Lung (tissue), 12 donors: ENCODE measurements around the gene IGSF11. TPM values are rescaled to one million over a fixed set of nuclear protein-coding genes. Genes with fewer than 3 reads are reported as not detected.

Source experiments
- ATAC-seq: fragments of 200-7000 bp; cut with Tn5 transposase; one replicate; pipeline ENCODE4 v1.9.1; 2020; ENCODE audit warnings: moderate number of reproducible peaks; ENCODE audit not compliant: insufficient read depth, low FRiP score
- DNase-seq, 3 donors: peaks; one replicate each; pipeline ENCODE4 v3.0.0-alpha.2; 2013 to 2017
- H3K27ac ChIP-seq, 2 donors: one replicate each; pipeline ENCODE4 v1.5.1; 2013; ENCODE audit warnings: mild to moderate bottlenecking in 2 of 2, moderate library complexity in 2 of 2, control low read depth in 1 of 2, inconsistent platforms in 1 of 2, low read depth in 1 of 2, low read length in 1 of 2
- H3K27me3 ChIP-seq, 3 donors: one replicate each; pipeline ENCODE4 v1.5.1; 2013; ENCODE audit warnings: low read length in 2 of 3; ENCODE audit not compliant: control insufficient read depth in 3 of 3, insufficient read depth in 3 of 3
- H3K36me3 ChIP-seq, 4 donors: one replicate each; pipeline ENCODE4 v1.5.1; 2013; ENCODE audit warnings: low read length in 4 of 4, mild to moderate bottlenecking in 1 of 4, moderate library complexity in 1 of 4; ENCODE audit not compliant: control insufficient read depth in 4 of 4, insufficient read depth in 4 of 4
- H3K4me1 ChIP-seq, 5 donors: one replicate each; pipeline ENCODE4 v1.5.1; 2013; ENCODE audit warnings: low read length in 5 of 5, mild to moderate bottlenecking in 2 of 5, moderate library complexity in 1 of 5; ENCODE audit not compliant: control insufficient read depth in 5 of 5, insufficient read depth in 5 of 5
- H3K4me3 ChIP-seq: one replicate; pipeline ENCODE4 v1.5.1; 2013; ENCODE audit warnings: mild to moderate bottlenecking, control low read depth, moderate library complexity
- H3K9ac ChIP-seq, 2 donors: one replicate each; pipeline ENCODE4 v1.5.1; 2013; ENCODE audit warnings: low read length in 2 of 2, control low read depth in 1 of 2; ENCODE audit not compliant: insufficient read depth in 1 of 2
- H3K9me3 ChIP-seq, 4 donors: one replicate each; pipeline ENCODE4 v1.5.1; 2013; ENCODE audit warnings: low read length in 3 of 4, mild to moderate bottlenecking in 1 of 4, moderate library complexity in 1 of 4; ENCODE audit not compliant: control insufficient read depth in 4 of 4, insufficient read depth in 3 of 4
- WGBS, 2 donors: extraction: QIAGEN DNeasy Blood & Tissue Kit; methylation state at CpG; one replicate each; pipeline ENCODE4 v1.1.7; 2013; 5-methylcytosine and 5-hydroxymethylcytosine counted together
- polyA plus RNA-seq, 2 donors: library from polyadenylated mRNA; stranded (reverse); fragments of 200-250 nt; gene quantifications; one replicate each; pipeline ENCODE4 v1.2.1, GENCODE V29; 2013
- total RNA-seq, 2 donors: library from RNA; depleted of rRNA in 1 of 2; stranded (reverse); fragments of >200 nt in 1 of 2; gene quantifications; one replicate each; pipeline ENCODE4 v1.2.1, GENCODE V29; 2014 to 2021
- TF ChIP-seq, protein P1 (sequence below): IDR thresholded peaks from 2 replicates; pipeline ENCODE4 v1.5.1; 2012; ENCODE audit warnings: mild to moderate bottlenecking; ENCODE audit errors: control extremely low read depth, extremely low read depth
- donor health status: control.
- donor health status: control.
- donor health status: Bipolar disorder and iron deficiency.
- donor health status: healthy.
- donor health status: DM: yes; HTN: yes; CAD: no.

The IGSF11 gene
- total and polyA plus RNA-seq, 4 donors: 0.07 to 0.94 (median 0.45) TPM

DNA sequence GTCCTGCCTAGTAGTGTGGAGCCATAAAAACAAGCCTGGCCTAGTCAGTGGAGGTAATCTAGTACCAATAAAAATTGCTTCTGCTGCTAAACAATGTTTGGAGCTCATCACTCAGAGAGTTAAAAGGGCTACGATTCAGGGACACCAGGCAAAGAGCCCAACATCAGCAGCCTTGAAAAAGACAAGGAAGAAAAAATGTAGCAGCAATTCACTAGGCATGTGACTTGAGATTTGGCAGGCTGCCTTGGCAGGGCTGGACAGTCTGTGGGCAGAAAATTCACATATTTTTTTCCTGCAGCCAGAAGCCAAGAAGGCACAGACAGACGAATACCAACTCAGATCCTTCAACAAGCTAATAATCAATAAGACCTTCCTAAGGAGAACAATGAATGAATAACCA lies 47.2 kb downstream of the IGSF11 start:
- DNase-seq: peak; percentile 66 to 83 (median 80)
- TF ChIP-seq, protein P1, sequence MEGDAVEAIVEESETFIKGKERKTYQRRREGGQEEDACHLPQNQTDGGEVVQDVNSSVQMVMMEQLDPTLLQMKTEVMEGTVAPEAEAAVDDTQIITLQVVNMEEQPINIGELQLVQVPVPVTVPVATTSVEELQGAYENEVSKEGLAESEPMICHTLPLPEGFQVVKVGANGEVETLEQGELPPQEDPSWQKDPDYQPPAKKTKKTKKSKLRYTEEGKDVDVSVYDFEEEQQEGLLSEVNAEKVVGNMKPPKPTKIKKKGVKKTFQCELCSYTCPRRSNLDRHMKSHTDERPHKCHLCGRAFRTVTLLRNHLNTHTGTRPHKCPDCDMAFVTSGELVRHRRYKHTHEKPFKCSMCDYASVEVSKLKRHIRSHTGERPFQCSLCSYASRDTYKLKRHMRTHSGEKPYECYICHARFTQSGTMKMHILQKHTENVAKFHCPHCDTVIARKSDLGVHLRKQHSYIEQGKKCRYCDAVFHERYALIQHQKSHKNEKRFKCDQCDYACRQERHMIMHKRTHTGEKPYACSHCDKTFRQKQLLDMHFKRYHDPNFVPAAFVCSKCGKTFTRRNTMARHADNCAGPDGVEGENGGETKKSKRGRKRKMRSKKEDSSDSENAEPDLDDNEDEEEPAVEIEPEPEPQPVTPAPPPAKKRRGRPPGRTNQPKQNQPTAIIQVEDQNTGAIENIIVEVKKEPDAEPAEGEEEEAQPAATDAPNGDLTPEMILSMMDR: no peak
- 17 to 65% methylated on average over 2 of the region's 2 CpGs for WGBS, 2 donors
- no peak overlapping the region for H3K9ac ChIP-seq
- peaks cover 0 to 2% (median 0%) of the 10 kb centered on the region in 4 donors for H3K9me3 ChIP-seq
- H3K36me3 ChIP-seq: no peaks in the 10 kb centered on the region
- no peak for ATAC-seq
- no peak overlapping the region for H3K27ac ChIP-seq
- no peak overlapping the region for H3K4me3 ChIP-seq
- H3K4me1 ChIP-seq: peaks cover 0 to 19% (median 12%) of the 10 kb centered on the region in 5 donors
- no peaks in the 10 kb centered on the region for H3K27me3 ChIP-seq

DNA sequence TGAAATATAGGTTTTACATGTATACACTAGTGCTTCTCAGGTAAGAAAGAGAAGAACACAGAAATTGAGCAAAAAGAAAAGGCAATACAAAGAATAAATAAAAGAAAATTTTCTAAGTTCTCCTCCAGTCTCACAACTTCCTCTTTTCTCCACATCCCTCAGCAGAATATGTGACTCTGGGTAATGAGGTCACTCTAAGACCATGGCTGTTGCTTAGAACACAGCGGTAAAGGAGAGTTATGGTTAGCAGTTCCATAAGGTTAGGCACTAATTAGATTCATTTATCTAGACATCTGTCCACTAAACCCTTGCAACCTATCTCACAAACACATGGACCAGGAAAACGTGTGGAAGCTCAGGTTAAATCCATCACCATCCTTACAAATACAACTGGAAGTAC lies 47.9 kb downstream of the IGSF11 start:
- Histone ChIP-seq H3K4me1 (peaks cover 0 to 19% (median 12%) of the 10 kb centered on the region in 5 donors), H3K9ac (no peak overlapping the region), H3K9me3 (peaks cover 0 to 2% (median 0%) of the 10 kb centered on the region in 4 donors), H3K27me3 (no peaks in the 10 kb centered on the region), H3K27ac (no peak overlapping the region), H3K4me3 (no peak overlapping the region), H3K36me3 (no peaks in the 10 kb centered on the region)
- no peak for DNase-seq
- ATAC-seq: no peak
- TF ChIP-seq, protein P1: no peak
- WGBS, 2 donors: 74 to 83% methylated on average over 2 of the region's 2 CpGs

DNA sequence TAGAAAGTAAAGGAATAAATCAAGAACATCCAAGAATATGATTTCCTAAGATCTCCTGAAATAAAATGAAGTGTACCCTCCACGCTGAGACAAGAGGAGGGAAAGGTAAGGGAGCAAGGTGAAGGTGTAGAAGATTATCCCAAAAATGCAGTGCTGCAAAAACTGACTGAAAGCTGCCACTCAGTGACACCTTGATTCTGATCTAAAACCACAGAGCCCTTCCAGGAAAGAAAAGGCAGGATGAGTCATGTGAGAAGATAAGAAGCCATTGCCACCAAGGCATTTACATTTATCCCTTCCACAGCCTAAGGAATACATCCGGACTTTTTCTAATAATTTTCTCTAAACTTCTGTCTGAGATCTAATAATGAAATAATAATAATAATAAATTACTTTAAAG lies 49.9 kb downstream of the IGSF11 start:
- Histone ChIP-seq H3K4me1 (peaks cover 0 to 19% (median 12%) of the 10 kb centered on the region in 5 donors), H3K27ac (no peak overlapping the region), H3K27me3 (no peaks in the 10 kb centered on the region), H3K9ac (no peak overlapping the region), H3K4me3 (no peak overlapping the region), H3K9me3 (peaks cover 0 to 6% (median 0%) of the 10 kb centered on the region in 4 donors), H3K36me3 (no peaks in the 10 kb centered on the region)
- DNase-seq: no peak
- WGBS, 2 donors: 75 to 79% methylated on average over 2 of the region's 2 CpGs
- ATAC-seq: no peak
- TF ChIP-seq, protein P1: no peak
